Measurements from ENCODE around the gene CA9. TPM values are rescaled to one million over a fixed set of nuclear protein-coding genes. Genes with fewer than 3 reads are reported as not detected.
A peak's percentile ranks its signal among the peaks of the same experiment; 100 is the strongest.

The CA9 gene
- total and polyA plus RNA-seq, 2 donors (not counting 3 experiments of a cell fraction or from before 2014, with no cell fraction given) = 0.18 TPM; not detected in 1

GRCh38 chr9:35688558-35689541 is 15.1 kb downstream of the CA9 start:
- FAIRE-seq = peak; percentile 81
- Histone ChIP-seq H3K9ac (replicated peaks; ENCODE audit: extremely low read depth, insufficient read depth, low read length) (peak overlapping the region; percentile 68), H3K27me3 (ENCODE audit: control insufficient read depth in 2 of 2, insufficient read depth in 2 of 2, low read length in 2 of 2) (no peaks in the 10 kb centered on the region), H4K20me1 (replicated peaks; ENCODE audit: control insufficient read depth, extremely low read depth, insufficient read depth, low read length) (no peaks in the 10 kb centered on the region), H3K4me2 (ENCODE audit: insufficient read depth, low read length) (peak overlapping the region; percentile 84), H3K9me3 (replicated peaks; ENCODE audit: control insufficient read depth, insufficient read depth, low read length) (no peaks in the 10 kb centered on the region), H3K27ac (ENCODE audit: insufficient read depth, low read depth, low read length) (peak overlapping the region; percentile 50), H3K4me1 (ENCODE audit: control insufficient read depth, extremely low read depth, insufficient read depth, low read length) (peaks cover 28% of the 10 kb centered on the region), H3K4me3 (replicated peaks in 1 of 3; ENCODE audit: insufficient read depth in 1 of 3, low read depth in 1 of 3, low read length in 3 of 3) (peak overlapping the region; percentile 66 to 82 (median 70)), H3K9me1 (replicated peaks; ENCODE audit: control insufficient read depth, extremely low read depth, insufficient read depth, low read length) (no peaks in the 10 kb centered on the region), H3K36me3 (ENCODE audit: control insufficient read depth in 2 of 2, extremely low read depth in 1 of 2, insufficient read depth in 2 of 2, low read length in 2 of 2) (peaks cover 7 to 14% of the 10 kb centered on the region in 2 experiments), H3K79me2 (ENCODE audit: control insufficient read depth, insufficient read depth, low read length) (peaks cover 36% of the 10 kb centered on the region), H2AFZ (ENCODE audit: low read depth, low read length) (peak overlapping the region; percentile 84)
- dilution Hi-C loops (cut with MboI; ENCODE audit: extremely low pct_ligation_motif_present, low sequenced_read_pairs) (no loop called here), intact Hi-C loops (cut with micrococcal nuclease) (loop anchor here (1.0 to 2.0 kb wide), 2 partner anchors 31 to 84 kb away; partner anchors contain the start of genes CCDC107, RMRP and TESK1)
- TF ChIP-seq FOS (IDR thresholded peaks at IDR 0.05; ENCODE audit: borderline replicate concordance, insufficient read depth, low read length) (peak; percentile 83), MAX (IDR thresholded peaks at IDR 0.05; ENCODE audit: insufficient read depth, insufficient read length) (no peak)
- no TSS peak for BruUV-seq (replicated peaks)
- peak; percentile 41 for DNase-seq (ENCODE audit: low read depth, low spot score)
- ChIA-PET CTCF (interaction anchor here (0.8 to 13.5 kb wide), 8 partner anchors 8 to 85 kb away, joined by 3 to 227 read pairs (median 6); partner anchors contain the start of genes ARHGEF39, CCDC107 and RMRP), POLR2A (interaction anchor here (1.2 kb wide), 1 partner anchor 30 kb away, joined by 4 read pairs; the partner anchor contains the start of genes CCDC107 and RMRP)
